Naive thymus-derived CD4-positive, alpha-beta T cell (primary cell): ENCODE results near the gene RASAL2. TPM values are rescaled to one million over a fixed set of nuclear protein-coding genes. Genes with fewer than 3 reads are reported as not detected.

Experiments used
- ATAC-seq: fragments of 150-1000 bp; cut with Tn5 transposase; 2 replicates; pipeline ENCODE4 v1.10.0; 2021; ENCODE audit warnings: mild to moderate bottlenecking, moderate library complexity
- CTCF ChIA-PET: fragments of 350-600 bp; sonication (Branson Sonifier 250); formaldehyde crosslinking; loops from one replicate; lab custom pipeline; 2021; ENCODE audit warnings: antibody characterized with exemption; lab: Charles Lee
- POLR2A ChIA-PET: fragments of 350-600 bp; sonication (Branson Sonifier 250); formaldehyde crosslinking; loops from one replicate; lab custom pipeline; 2021; ENCODE audit warnings: antibody characterized with exemption, inconsistent platforms; lab: Charles Lee
- DNase-seq, 9 donors: peaks; one replicate each; pipeline versions ENCODE4 v3.0.0 to v3.0.0-alpha.2; 2020 to 2022; ENCODE audit warnings: mixed read lengths in 1 of 9
- H3K27ac ChIP-seq: one replicate; pipeline ENCODE4 v1.7.0; 2013; ENCODE audit warnings: mild to moderate bottlenecking, low read depth, low read length, moderate library complexity
- H3K27me3 ChIP-seq, 2 donors: one replicate each; pipeline ENCODE4 v1.7.0; 2013; ENCODE audit warnings: low read length in 2 of 2, mild to moderate bottlenecking in 2 of 2, moderate library complexity in 2 of 2; ENCODE audit not compliant: control insufficient read depth in 2 of 2, insufficient read depth in 2 of 2
- H3K36me3 ChIP-seq, 3 experiments: 1 replicate in 2 of 3; 2 replicates in 1 of 3; pipeline ENCODE4 v1.7.0; 2013; ENCODE audit warnings: low read length in 3 of 3, mild to moderate bottlenecking in 3 of 3, moderate library complexity in 1 of 3; ENCODE audit not compliant: insufficient read depth in 3 of 3, control insufficient read depth in 2 of 3
- H3K4me1 ChIP-seq, 2 donors: one replicate each; pipeline ENCODE4 v1.7.0; 2013; ENCODE audit warnings: low read length in 2 of 2, mild to moderate bottlenecking in 2 of 2, moderate library complexity in 1 of 2; ENCODE audit not compliant: control insufficient read depth in 2 of 2, insufficient read depth in 2 of 2
- H3K4me3 ChIP-seq: 2 replicates; pipeline ENCODE4 v1.7.0; 2013; ENCODE audit warnings: mild to moderate bottlenecking, low read length
- H3K9me3 ChIP-seq, 3 experiments: 1 replicate in 2 of 3; 2 replicates in 1 of 3; pipeline ENCODE4 v1.7.0; 2013; ENCODE audit warnings: low read length in 3 of 3; ENCODE audit not compliant: control insufficient read depth in 2 of 3
- H3K27ac Mint-ChIP-seq, 9 donors: one replicate each; pipeline ENCODE4 v1.8.0; 2020 to 2022; ENCODE audit warnings: mixed read lengths in 9 of 9, mild to moderate bottlenecking in 8 of 9, moderate library complexity in 5 of 9, inconsistent platforms in 2 of 9
- H3K27me3 Mint-ChIP-seq, 5 donors: one replicate each; pipeline ENCODE4 v1.8.0; 2021 to 2022; ENCODE audit warnings: mixed read lengths in 5 of 5, mild to moderate bottlenecking in 1 of 5
- H3K36me3 Mint-ChIP-seq, 5 donors: one replicate each; pipeline ENCODE4 v1.8.0; 2020 to 2022; ENCODE audit warnings: mixed read lengths in 5 of 5, mild to moderate bottlenecking in 3 of 5, inconsistent platforms in 1 of 5
- H3K4me1 Mint-ChIP-seq, 7 donors: one replicate each; pipeline ENCODE4 v1.8.0; 2020 to 2022; ENCODE audit warnings: mixed read lengths in 7 of 7, mild to moderate bottlenecking in 3 of 7, inconsistent platforms in 1 of 7
- H3K4me3 Mint-ChIP-seq, 10 donors: one replicate each; pipeline ENCODE4 v1.8.0; 2020 to 2022; ENCODE audit warnings: mild to moderate bottlenecking in 10 of 10, mixed read lengths in 10 of 10, moderate library complexity in 6 of 10, inconsistent platforms in 2 of 10
- H3K9me3 Mint-ChIP-seq, 11 donors: one replicate each; pipeline ENCODE4 v1.8.0; 2020 to 2022; ENCODE audit warnings: mixed read lengths in 11 of 11, mild to moderate bottlenecking in 4 of 11, inconsistent platforms in 1 of 11, moderate library complexity in 1 of 11
- intact Hi-C, 2 donors: fragments of 100-400 bp; cut with micrococcal nuclease; formaldehyde crosslinking; loops; one replicate each; pipeline ENCODE4 v1.15.1; 2023
- polyA plus RNA-seq, 2 donors: library from polyadenylated mRNA; unstranded; fragments of 300-500 nt; fragmentation: Illumina TruSeq; gene quantifications; one replicate each; pipeline ENCODE4 v1.2.3, GENCODE V29; 2021
- total RNA-seq, 6 experiments: library from RNA in 5 of 6; stranded (reverse) in 5 of 6; gene quantifications; 1 replicate in 5 of 6; 2 replicates in 1 of 6; pipeline ENCODE4 v1.2.3 and lab custom pipeline; 2021 to 2026

Gene RASAL2
- total and polyA plus RNA-seq, 7 experiments from 2014 or later: 0.11 to 0.69 (median 0.15) TPM; not detected in 3

- H3K9me3 Mint-ChIP-seq: no peaks in the 10 kb centered on the region
- H3K4me1 ChIP-seq: no peaks in the 10 kb centered on the region
- DNase-seq (no peak), ATAC-seq (no peak)
- peaks cover 0 to 14% (median 13%) of the 10 kb centered on the region in 5 donors for H3K27me3 Mint-ChIP-seq
- no peaks in the 10 kb centered on the region for H3K4me1 Mint-ChIP-seq
- H3K36me3 Mint-ChIP-seq: no peaks in the 10 kb centered on the region
- CTCF ChIA-PET: no interaction called here
- no peak overlapping the region for H3K4me3 ChIP-seq
- no peak overlapping the region for H3K27ac ChIP-seq
- H3K27me3 ChIP-seq: no peaks in the 10 kb centered on the region
- no peak overlapping the region for H3K27ac Mint-ChIP-seq
- no peak overlapping the region for H3K4me3 Mint-ChIP-seq
- H3K9me3 ChIP-seq: no peaks in the 10 kb centered on the region
- H3K36me3 ChIP-seq: no peaks in the 10 kb centered on the region
- intact Hi-C loops: no loop called here
- POLR2A ChIA-PET: no interaction called here
Observed at GRCh38 chr1:178464141-178464540, 370.2 kb downstream of the RASAL2 start.

GRCh38 chr1:178464566-178464965 is 370.7 kb downstream of the RASAL2 start:
- Histone ChIP-seq H3K27me3 (no peaks in the 10 kb centered on the region), H3K27ac (no peak overlapping the region), H3K36me3 (no peaks in the 10 kb centered on the region), H3K4me1 (no peaks in the 10 kb centered on the region), H3K4me3 (no peak overlapping the region), H3K9me3 (no peaks in the 10 kb centered on the region)
- Mint-ChIP-seq H3K27ac (no peak overlapping the region), H3K36me3 (no peaks in the 10 kb centered on the region), H3K27me3 (peaks cover 0 to 14% (median 13%) of the 10 kb centered on the region in 5 donors), H3K4me1 (no peaks in the 10 kb centered on the region), H3K9me3 (no peaks in the 10 kb centered on the region), H3K4me3 (no peak overlapping the region)
- intact Hi-C loops: no loop called here
- ChIA-PET CTCF (no interaction called here), POLR2A (no interaction called here)
- ATAC-seq: no peak
- DNase-seq: no peak

GRCh38 chr1:178465011-178465410 is 371.1 kb downstream of the RASAL2 start:
- no peaks in the 10 kb centered on the region for H3K4me1 ChIP-seq
- intact Hi-C loops: no loop called here
- Mint-ChIP-seq H3K4me3 (no peak overlapping the region), H3K27me3 (peaks cover 0 to 14% (median 13%) of the 10 kb centered on the region in 5 donors), H3K9me3 (no peaks in the 10 kb centered on the region), H3K27ac (no peak overlapping the region), H3K4me1 (no peaks in the 10 kb centered on the region), H3K36me3 (no peaks in the 10 kb centered on the region)
- no peak overlapping the region for H3K4me3 ChIP-seq
- no peaks in the 10 kb centered on the region for H3K27me3 ChIP-seq
- CTCF ChIA-PET: no interaction called here
- no peaks in the 10 kb centered on the region for H3K9me3 ChIP-seq
- H3K36me3 ChIP-seq: no peaks in the 10 kb centered on the region
- DNase-seq (no peak), ATAC-seq (no peak)
- POLR2A ChIA-PET: no interaction called here
- H3K27ac ChIP-seq: no peak overlapping the region

- Histone ChIP-seq H3K27ac (no peak overlapping the region), H3K9me3 (no peaks in the 10 kb centered on the region), H3K4me3 (no peak overlapping the region), H3K36me3 (no peaks in the 10 kb centered on the region), H3K4me1 (no peaks in the 10 kb centered on the region), H3K27me3 (no peaks in the 10 kb centered on the region)
- Mint-ChIP-seq H3K36me3 (no peaks in the 10 kb centered on the region), H3K27ac (no peak overlapping the region), H3K4me1 (no peaks in the 10 kb centered on the region), H3K4me3 (no peak overlapping the region), H3K9me3 (no peaks in the 10 kb centered on the region), H3K27me3 (peaks cover 4 to 21% (median 20%) of the 10 kb centered on the region in 5 donors)
- intact Hi-C loops: no loop called here
- ChIA-PET POLR2A (no interaction called here), CTCF (no interaction called here)
- ATAC-seq: no peak
- DNase-seq: no peak
Observed at GRCh38 chr1:178467837-178468236, 373.9 kb downstream of the RASAL2 start.

GRCh38 chr1:178470411-178470960 is 376.6 kb downstream of the RASAL2 start:
- no peak overlapping the region for H3K4me3 ChIP-seq
- no peak for DNase-seq
- no peaks in the 10 kb centered on the region for H3K9me3 ChIP-seq
- no peaks in the 10 kb centered on the region for H3K36me3 Mint-ChIP-seq
- no peaks in the 10 kb centered on the region for H3K36me3 ChIP-seq
- intact Hi-C loops: no loop called here
- no peaks in the 10 kb centered on the region for H3K9me3 Mint-ChIP-seq
- H3K27me3 Mint-ChIP-seq: peaks cover 9 to 36% (median 30%) of the 10 kb centered on the region in 5 donors
- ChIA-PET CTCF (no interaction called here), POLR2A (no interaction called here)
- H3K27ac Mint-ChIP-seq: no peak overlapping the region
- H3K4me1 ChIP-seq: no peaks in the 10 kb centered on the region
- H3K27ac ChIP-seq: no peak overlapping the region
- no peaks in the 10 kb centered on the region for H3K4me1 Mint-ChIP-seq
- no peak for ATAC-seq
- no peaks in the 10 kb centered on the region for H3K27me3 ChIP-seq
- H3K4me3 Mint-ChIP-seq: no peak overlapping the region

- Histone ChIP-seq H3K9me3 (no peaks in the 10 kb centered on the region), H3K4me1 (no peaks in the 10 kb centered on the region), H3K27me3 (no peaks in the 10 kb centered on the region), H3K27ac (no peak overlapping the region), H3K4me3 (no peak overlapping the region), H3K36me3 (no peaks in the 10 kb centered on the region)
- ATAC-seq (no peak), DNase-seq (no peak)
- no peaks in the 10 kb centered on the region for H3K9me3 Mint-ChIP-seq
- no peaks in the 10 kb centered on the region for H3K36me3 Mint-ChIP-seq
- no peak overlapping the region for H3K27ac Mint-ChIP-seq
- CTCF ChIA-PET: no interaction called here
- peaks cover 11 to 42% (median 30%) of the 10 kb centered on the region in 5 donors for H3K27me3 Mint-ChIP-seq
- POLR2A ChIA-PET: no interaction called here
- intact Hi-C loops: no loop called here
- H3K4me1 Mint-ChIP-seq: no peaks in the 10 kb centered on the region
- H3K4me3 Mint-ChIP-seq: no peak overlapping the region
Observed at GRCh38 chr1:178472531-178472930, 378.6 kb downstream of the RASAL2 start.

GRCh38 chr1:178477373-178477772 is 383.5 kb downstream of the RASAL2 start:
- Histone ChIP-seq H3K9me3 (no peaks in the 10 kb centered on the region), H3K36me3 (no peaks in the 10 kb centered on the region), H3K27ac (no peak overlapping the region), H3K4me1 (no peaks in the 10 kb centered on the region), H3K27me3 (no peaks in the 10 kb centered on the region), H3K4me3 (no peak overlapping the region)
- ChIA-PET POLR2A (no interaction called here), CTCF (no interaction called here)
- H3K27me3 Mint-ChIP-seq: peaks cover 10 to 51% (median 25%) of the 10 kb centered on the region in 5 donors
- no peak overlapping the region for H3K27ac Mint-ChIP-seq
- ATAC-seq (no peak), DNase-seq (no peak)
- no peak overlapping the region for H3K4me3 Mint-ChIP-seq
- H3K4me1 Mint-ChIP-seq: no peaks in the 10 kb centered on the region
- no peaks in the 10 kb centered on the region for H3K36me3 Mint-ChIP-seq
- intact Hi-C loops: no loop called here
- H3K9me3 Mint-ChIP-seq: no peaks in the 10 kb centered on the region
